ENCODE data around the gene EHBP1L1.

DNA sequence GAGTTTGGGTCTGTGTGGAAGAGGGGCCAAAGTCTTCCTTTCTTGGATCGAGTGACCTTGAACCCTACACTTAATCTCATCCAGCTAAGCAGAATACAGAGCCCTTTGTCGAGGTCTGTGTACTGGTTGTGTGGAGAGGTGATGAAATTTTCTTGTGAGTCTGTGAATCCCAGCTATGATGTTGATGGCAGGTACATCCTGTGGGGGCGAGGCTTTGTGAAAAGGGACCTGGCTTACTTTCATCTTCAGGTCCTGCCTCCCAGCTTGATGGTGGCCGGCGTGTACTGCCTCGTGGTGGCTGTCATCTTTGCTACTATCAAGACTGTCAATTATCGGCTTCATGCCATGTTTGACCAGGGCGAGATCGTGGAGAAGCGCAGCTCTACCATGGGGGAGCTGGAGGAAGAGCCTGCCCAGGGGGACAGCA is 40.7 kb downstream of the EHBP1L1 start:
- TF ChIP-seq CTCF (IDR thresholded peaks at IDR 0.05): no peak
- no peak for TF ChIP-seq ZFX (IDR thresholded peaks at IDR 0.05; ENCODE audit: borderline replicate concordance)
